ENCODE measurements around the gene LYZL1. TPM values are rescaled to one million over a fixed set of nuclear protein-coding genes. Genes with fewer than 3 reads are reported as not detected.

LYZL1 gene
- total RNA-seq, 1 donor, result not detected

DNA sequence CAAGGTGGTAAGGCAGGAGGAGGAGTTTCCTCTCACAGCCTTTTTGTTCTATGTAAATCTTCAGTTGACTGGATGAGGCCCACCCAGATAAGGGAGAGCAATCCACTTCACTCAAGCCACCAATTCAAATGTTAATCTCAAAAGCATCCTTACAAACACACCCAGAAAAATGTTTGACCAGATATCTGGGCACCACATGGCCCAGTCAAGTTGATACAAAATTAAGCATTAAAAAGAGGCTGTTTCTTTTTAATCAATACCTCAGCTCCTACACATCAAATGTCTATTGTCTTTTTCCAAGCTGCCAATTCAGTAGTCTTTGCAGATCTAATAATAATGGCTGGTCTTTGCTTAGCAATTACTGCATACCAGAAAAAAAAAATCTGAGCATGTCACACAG lies 18.0 kb upstream of the LYZL1 start:
- no peak overlapping the region for H3K4me3 ChIP-seq (ENCODE audit: low read depth, low read length)
- TF ChIP-seq, protein P1, sequence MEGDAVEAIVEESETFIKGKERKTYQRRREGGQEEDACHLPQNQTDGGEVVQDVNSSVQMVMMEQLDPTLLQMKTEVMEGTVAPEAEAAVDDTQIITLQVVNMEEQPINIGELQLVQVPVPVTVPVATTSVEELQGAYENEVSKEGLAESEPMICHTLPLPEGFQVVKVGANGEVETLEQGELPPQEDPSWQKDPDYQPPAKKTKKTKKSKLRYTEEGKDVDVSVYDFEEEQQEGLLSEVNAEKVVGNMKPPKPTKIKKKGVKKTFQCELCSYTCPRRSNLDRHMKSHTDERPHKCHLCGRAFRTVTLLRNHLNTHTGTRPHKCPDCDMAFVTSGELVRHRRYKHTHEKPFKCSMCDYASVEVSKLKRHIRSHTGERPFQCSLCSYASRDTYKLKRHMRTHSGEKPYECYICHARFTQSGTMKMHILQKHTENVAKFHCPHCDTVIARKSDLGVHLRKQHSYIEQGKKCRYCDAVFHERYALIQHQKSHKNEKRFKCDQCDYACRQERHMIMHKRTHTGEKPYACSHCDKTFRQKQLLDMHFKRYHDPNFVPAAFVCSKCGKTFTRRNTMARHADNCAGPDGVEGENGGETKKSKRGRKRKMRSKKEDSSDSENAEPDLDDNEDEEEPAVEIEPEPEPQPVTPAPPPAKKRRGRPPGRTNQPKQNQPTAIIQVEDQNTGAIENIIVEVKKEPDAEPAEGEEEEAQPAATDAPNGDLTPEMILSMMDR (IDR thresholded peaks at IDR 0.05; ENCODE audit: insufficient read depth, low read length), result no peak
- no peak for DNase-seq (ENCODE audit: low read depth)

DNA sequence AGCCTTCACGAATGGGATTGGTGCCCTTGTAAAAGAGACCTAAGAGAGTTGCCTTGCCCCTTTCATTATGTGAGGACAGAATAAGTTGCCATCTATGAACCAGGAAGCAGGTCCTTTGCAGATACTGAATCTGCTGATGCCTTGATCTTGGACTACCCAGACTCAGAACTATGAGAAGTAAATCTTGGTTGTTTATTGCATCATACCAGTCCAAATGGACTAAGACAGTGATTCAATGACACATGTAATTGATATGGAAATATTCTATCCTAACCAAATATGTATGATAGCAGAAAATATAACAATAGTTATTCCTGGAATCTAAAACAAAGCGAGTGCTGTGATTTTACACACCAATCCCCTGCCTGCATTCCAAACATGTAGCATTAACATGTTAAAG lies 17.0 kb upstream of the LYZL1 start:
- TF ChIP-seq, protein P1 (IDR thresholded peaks at IDR 0.05; ENCODE audit: insufficient read depth, low read length), result no peak
- no peak for DNase-seq (ENCODE audit: low read depth)
- no peak overlapping the region for H3K4me3 ChIP-seq (ENCODE audit: low read depth, low read length)

DNA sequence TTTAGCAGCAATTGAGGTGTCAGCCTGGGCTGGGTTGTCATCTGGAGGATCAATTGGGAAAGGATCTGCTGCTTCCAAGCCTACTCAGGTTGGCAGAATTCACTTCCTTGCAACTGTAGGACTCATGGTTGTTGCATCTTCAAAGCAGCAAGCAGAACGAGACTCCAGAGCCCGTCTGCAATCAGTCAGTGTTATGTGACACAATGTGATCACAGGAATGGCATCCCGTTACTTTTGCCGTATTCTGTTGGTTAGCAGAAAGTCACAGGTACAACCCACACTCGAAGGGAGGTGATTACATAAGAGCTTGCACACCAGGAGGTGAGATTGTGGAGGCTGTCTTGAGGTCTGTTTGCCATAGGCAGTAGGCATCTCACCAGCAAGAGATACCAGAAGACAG lies 15.4 kb upstream of the LYZL1 start:
- no peak overlapping the region for H3K4me3 ChIP-seq (ENCODE audit: low read depth, low read length)
- TF ChIP-seq, protein P1 (IDR thresholded peaks at IDR 0.05; ENCODE audit: insufficient read depth, low read length), result no peak
- no peak for DNase-seq (ENCODE audit: low read depth)

DNA sequence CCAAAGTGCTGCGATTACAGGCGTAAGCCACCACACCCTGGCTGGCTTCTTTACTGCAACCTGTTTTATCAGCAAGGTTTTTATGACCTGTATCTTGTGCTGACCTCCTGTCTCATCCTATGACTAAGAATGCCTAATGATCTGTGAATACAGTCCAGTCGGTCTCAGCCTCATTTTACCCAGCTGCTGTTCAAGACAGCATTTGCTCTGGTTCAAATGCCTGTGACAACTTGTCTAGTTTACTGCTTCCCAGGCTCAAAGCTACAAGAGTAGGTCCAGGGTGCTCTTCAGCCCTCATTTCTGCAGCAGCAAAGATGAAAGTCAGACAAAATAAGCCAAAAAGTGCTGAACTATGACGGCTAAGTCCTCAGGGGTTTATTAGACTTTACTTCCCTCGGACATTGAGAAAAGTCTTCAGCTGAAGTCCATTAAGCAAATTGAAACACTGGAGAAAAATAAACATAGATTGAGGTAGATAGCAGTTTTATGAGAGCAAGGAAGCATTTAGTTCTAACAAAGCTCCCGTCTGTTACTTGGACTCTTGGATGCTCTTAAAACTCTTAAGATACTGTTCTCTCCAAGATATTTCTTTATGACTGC lies 12.5 kb upstream of the LYZL1 start:
- H3K4me3 ChIP-seq (ENCODE audit: low read depth, low read length), result no peak overlapping the region
- TF ChIP-seq, protein P1 (IDR thresholded peaks at IDR 0.05; ENCODE audit: insufficient read depth, low read length), result no peak
- no peak for DNase-seq (ENCODE audit: low read depth)

DNA sequence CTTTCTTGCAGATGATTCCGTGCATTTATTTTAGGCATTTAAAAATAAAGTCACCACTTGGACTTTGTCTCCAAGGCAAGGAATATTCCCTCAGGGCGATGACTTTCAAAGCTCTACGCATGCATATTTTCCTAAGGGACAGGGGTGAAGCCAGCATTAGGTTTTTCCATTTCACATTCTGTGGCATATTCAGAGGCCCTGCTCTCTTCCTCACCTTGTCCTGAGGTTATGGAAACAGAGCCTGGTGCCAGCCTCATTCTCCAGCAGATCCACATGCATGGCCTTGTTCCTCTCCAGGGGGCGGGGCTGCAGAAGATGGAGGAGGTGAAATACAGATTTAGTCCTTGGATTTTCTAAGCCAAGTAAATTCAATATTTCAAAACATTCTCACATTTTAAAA lies 11.6 kb upstream of the LYZL1 start:
- DNase-seq (ENCODE audit: low read depth), result no peak

DNA sequence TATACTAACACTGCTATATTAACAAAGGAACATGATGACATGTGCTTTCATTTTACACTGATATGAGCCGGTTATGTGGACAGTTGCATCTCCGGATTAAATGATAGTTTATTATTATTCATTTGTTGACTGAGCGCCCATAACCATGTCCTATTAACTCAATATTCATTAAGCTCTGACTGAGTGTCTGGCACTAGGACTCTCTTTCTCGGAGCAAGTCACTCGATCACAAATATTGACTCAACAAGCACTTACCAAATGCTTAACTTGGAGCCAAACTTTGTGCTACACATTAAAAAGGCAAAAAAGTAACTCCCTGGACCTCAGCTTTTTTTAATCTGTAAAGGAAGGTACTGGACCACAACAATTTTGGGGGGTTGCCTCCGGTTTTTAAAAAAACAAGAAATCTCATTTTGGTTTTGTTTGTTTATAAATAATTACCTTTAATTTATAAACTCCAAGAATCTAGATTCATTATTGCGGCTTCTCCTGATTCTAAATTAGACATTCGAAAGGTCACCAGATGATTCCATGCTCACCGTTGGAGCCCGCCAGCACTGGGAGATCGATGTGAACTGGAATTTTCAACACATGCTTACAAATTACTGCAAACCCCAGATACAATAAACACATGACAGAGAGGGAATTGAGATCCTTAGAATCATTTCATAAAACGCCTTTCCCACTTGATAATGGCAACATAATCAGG lies 8.9 kb upstream of the LYZL1 start:
- TF ChIP-seq, protein P1 (IDR thresholded peaks at IDR 0.05; ENCODE audit: insufficient read depth, low read length), result no peak
- DNase-seq (ENCODE audit: low read depth), result no peak
- H3K4me3 ChIP-seq (ENCODE audit: low read depth, low read length), result no peak overlapping the region

More for the DNA sequence above, 11.6 kb upstream of the LYZL1 start:
- no peak overlapping the region for H3K4me3 ChIP-seq (ENCODE audit: low read depth, low read length)
- TF ChIP-seq, protein P1 (IDR thresholded peaks at IDR 0.05; ENCODE audit: insufficient read depth, low read length), result no peak

All from fibroblast of the aortic adventitia (primary cell).